GM18858 (cell line): Measurements from ENCODE around the gene PPM1N.

Source experiments
- ATAC-seq: cut with Tn5 transposase; IDR thresholded peaks from one replicate; pipeline ENCODE4 v1.9.1; 2021; ENCODE audit not compliant: unreplicated experiment

Gene PPM1N

GRCh38 chr19:45528744-45529419, 30.6 kb downstream of the PPM1N start:
- ATAC-seq, result no peak

DNA sequence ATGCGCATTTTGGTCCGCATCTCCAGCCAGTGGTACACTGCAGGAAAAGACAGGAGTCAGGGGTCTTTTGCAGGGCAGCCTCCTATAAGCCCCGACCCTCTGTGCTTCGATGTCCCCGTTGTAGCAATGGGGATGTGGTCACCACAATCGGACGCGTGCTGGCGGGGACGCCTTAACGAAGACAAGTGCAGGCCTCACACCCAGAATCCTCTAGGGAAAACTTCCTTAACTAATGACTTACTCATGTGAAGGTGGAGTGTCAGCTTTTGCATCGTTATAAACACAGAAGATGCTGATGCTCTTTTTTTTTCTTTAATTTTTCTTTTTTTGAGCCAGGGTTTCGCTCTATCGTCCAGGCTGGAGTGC, 31.2 kb downstream of the PPM1N start:
- ATAC-seq, result no peak

- no peak for ATAC-seq
Measured at GRCh38 chr19:45531349-45531748, 33.1 kb downstream of the PPM1N start.

DNA sequence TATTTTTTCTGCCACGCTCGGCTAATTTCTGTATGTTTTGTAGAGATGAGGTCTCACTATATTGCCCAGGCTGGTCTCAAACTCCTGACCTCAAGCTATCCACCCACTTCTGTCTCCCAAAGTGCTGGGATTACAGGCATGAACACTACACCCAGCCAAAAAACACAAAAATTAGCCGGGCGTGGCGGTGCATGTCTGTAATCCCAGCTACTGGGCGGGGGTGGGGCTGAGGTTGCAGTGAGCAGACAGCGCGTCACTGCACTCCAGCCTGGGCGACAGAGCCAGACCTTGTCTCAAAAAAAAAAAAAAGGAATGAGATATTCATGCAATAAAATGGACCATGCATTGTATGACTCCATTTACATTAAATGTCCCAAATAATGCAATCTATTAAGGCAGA, 41.2 kb downstream of the PPM1N start:
- ATAC-seq, result no peak

- no peak for ATAC-seq
Measured at GRCh38 chr19:45542234-45542668, 44.0 kb downstream of the PPM1N start.

DNA sequence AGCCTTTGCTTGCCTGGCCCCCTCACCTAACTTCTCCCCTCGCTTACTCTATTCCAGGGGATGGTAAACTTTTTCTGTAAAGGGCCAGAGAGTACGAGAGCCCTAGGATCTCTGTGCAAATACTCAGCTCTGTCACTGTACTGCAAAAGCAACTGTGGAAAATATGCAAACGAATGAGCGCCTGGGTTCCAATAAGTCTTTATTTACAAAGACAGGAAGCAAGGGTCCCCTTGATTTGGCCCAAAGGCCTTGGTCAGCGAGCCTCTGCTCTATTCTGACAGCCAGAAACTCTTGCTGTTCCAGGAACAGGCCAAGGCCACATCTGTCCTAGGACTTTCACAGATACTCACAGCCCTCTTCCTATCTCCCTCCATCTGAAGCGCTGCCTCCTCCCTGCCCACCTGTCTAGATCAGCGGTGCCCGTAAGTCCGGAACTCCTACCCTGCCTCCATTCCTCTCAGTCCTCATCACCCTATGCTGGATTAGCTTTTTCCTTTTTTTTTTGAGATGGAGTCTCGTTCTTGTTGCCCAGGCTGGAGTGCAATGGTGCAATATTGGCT, 49.0 kb downstream of the PPM1N start:
- ATAC-seq, result no peak

- no peak for ATAC-seq
Measured at GRCh38 chr19:45547965-45548609, 49.8 kb downstream of the PPM1N start.
